ENCODE results near the gene IFNAR1.

- TF ChIP-seq CTCF (IDR thresholded peaks at IDR 0.05; ENCODE audit: poor library complexity, severe bottlenecking) (no peak), MXI1 (conservative IDR thresholded peaks at IDR 0.05; ENCODE audit: poor library complexity, severe bottlenecking) (no peak)
These were observed 2.6 kb downstream of the IFNAR1 start for GRCh38 chr21:33327326-33327725.
